ENCODE data around the gene AKAP11.

GRCh38 chr13:42277618-42278276, 5.8 kb downstream of the AKAP11 start:
- TF ChIP-seq, protein P1, sequence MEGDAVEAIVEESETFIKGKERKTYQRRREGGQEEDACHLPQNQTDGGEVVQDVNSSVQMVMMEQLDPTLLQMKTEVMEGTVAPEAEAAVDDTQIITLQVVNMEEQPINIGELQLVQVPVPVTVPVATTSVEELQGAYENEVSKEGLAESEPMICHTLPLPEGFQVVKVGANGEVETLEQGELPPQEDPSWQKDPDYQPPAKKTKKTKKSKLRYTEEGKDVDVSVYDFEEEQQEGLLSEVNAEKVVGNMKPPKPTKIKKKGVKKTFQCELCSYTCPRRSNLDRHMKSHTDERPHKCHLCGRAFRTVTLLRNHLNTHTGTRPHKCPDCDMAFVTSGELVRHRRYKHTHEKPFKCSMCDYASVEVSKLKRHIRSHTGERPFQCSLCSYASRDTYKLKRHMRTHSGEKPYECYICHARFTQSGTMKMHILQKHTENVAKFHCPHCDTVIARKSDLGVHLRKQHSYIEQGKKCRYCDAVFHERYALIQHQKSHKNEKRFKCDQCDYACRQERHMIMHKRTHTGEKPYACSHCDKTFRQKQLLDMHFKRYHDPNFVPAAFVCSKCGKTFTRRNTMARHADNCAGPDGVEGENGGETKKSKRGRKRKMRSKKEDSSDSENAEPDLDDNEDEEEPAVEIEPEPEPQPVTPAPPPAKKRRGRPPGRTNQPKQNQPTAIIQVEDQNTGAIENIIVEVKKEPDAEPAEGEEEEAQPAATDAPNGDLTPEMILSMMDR (IDR thresholded peaks at IDR 0.05) = no peak
- no peak for TF ChIP-seq POLR2A (IDR thresholded peaks at IDR 0.05)

Measured in breast epithelium (tissue), 3 donors.